Peyer's patch (tissue), 4 donors: Measurements from ENCODE around the gene SPRING1. TPM values are rescaled to one million over a fixed set of nuclear protein-coding genes. Genes with fewer than 3 reads are reported as not detected.
"Not testable (repeated sequence)": the region's sequence is repeated elsewhere in the genome, so short reads cannot be mapped to it uniquely, and the experiment has no call there.

Experiments used
- DNase-seq, 3 donors: peaks; one replicate each; pipeline ENCODE4 v3.0.0-alpha.2; 2017 to 2019
- H3K27ac ChIP-seq, 4 donors: fragments of 200-600 bp; sonication (generic); one replicate each; pipeline ENCODE4 v1.5.1; 2016 to 2019
- H3K27me3 ChIP-seq, 2 donors: fragments of 200-600 bp; sonication (generic); one replicate each; pipeline ENCODE4 v1.5.1; 2019
- H3K36me3 ChIP-seq, 3 donors: fragments of 200-600 bp; sonication (generic); one replicate each; pipeline ENCODE4 v1.5.1; 2016 to 2019
- H3K4me1 ChIP-seq, 4 donors: fragments of 200-600 bp; sonication (generic); one replicate each; pipeline ENCODE4 v1.5.1; 2016 to 2019
- H3K4me3 ChIP-seq, 4 donors: fragments of 200-600 bp; sonication (generic); 1 replicate in 3 of 4; 2 replicates in 1 of 4; pipeline ENCODE4 v1.5.1; 2016 to 2019; ENCODE audit warnings: mild to moderate bottlenecking in 1 of 4
- H3K9me3 ChIP-seq, 4 donors: fragments of 200-600 bp; sonication (generic); one replicate each; pipeline ENCODE4 v1.5.1; 2016 to 2019; ENCODE audit warnings: mild to moderate bottlenecking in 1 of 4
- POLR2A ChIP-seq, 2 donors: fragments of 450-650 bp; IDR thresholded peaks; one replicate each; pipeline ENCODE4 v1.5.1; 2017; ENCODE audit warnings: antibody characterized with exemption in 2 of 2, mild to moderate bottlenecking in 2 of 2, moderate library complexity in 2 of 2
- total RNA-seq, 4 donors: library from RNA; depleted of rRNA; stranded (reverse); fragments of >200 nt; gene quantifications; one replicate each; pipeline ENCODE4 v1.1.0, GENCODE V29; 2016
- TF ChIP-seq, protein P1 (sequence below), 6 experiments: fragments of 450-650 bp in 4 of 6; fragments of 200-600 bp in 2 of 6; sonication (generic) in 1 of 6; IDR thresholded peaks; one replicate each; pipeline ENCODE4 v1.5.1; 2017 to 2019; ENCODE audit warnings: antibody characterized with exemption in 6 of 6, mild to moderate bottlenecking in 3 of 6, moderate library complexity in 1 of 6

Gene SPRING1
- total RNA-seq, 4 donors from 2014 or later: 21.5 to 36.3 (median 30.3) TPM

DNA sequence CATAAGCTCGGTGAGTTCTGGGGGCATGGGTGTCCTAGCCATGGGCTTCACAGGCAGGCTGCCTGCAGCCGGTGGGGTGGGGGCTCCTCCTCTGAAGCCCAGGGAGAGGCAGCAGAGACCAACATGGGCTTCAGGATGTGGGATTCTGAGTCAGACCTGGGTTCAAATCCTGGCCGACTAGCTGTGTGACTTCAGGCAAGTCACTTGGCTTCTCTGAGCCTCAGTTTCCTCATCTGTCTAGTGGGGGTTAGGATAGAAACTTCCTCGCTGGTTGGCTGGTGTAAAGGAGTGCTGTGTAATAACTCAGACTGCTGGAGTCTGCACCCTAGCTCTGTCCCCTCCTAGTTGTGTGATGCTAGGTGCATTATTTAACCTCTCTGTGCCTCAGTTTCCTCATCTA, 12.4 kb upstream of the SPRING1 start:
- DNase-seq: no peak
- Histone ChIP-seq H3K36me3 (no peaks in the 10 kb centered on the region), H3K9me3 (no peaks in the 10 kb centered on the region), H3K27me3 (no peaks in the 10 kb centered on the region), H3K4me3 (no peak overlapping the region), H3K27ac (no peak overlapping the region), H3K4me1 (no peaks in the 10 kb centered on the region)
- no peak for TF ChIP-seq POLR2A (IDR thresholded peaks at IDR 0.05)
- TF ChIP-seq, protein P1, sequence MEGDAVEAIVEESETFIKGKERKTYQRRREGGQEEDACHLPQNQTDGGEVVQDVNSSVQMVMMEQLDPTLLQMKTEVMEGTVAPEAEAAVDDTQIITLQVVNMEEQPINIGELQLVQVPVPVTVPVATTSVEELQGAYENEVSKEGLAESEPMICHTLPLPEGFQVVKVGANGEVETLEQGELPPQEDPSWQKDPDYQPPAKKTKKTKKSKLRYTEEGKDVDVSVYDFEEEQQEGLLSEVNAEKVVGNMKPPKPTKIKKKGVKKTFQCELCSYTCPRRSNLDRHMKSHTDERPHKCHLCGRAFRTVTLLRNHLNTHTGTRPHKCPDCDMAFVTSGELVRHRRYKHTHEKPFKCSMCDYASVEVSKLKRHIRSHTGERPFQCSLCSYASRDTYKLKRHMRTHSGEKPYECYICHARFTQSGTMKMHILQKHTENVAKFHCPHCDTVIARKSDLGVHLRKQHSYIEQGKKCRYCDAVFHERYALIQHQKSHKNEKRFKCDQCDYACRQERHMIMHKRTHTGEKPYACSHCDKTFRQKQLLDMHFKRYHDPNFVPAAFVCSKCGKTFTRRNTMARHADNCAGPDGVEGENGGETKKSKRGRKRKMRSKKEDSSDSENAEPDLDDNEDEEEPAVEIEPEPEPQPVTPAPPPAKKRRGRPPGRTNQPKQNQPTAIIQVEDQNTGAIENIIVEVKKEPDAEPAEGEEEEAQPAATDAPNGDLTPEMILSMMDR (IDR thresholded peaks at IDR 0.05): no peak

GRCh38 chr12:116749884-116750283, 12.0 kb upstream of the SPRING1 start:
- no peak for DNase-seq
- Histone ChIP-seq H3K9me3 (no peaks in the 10 kb centered on the region), H3K4me3 (no peak overlapping the region), H3K27me3 (no peaks in the 10 kb centered on the region), H3K27ac (no peak overlapping the region), H3K36me3 (no peaks in the 10 kb centered on the region), H3K4me1 (no peaks in the 10 kb centered on the region)
- no peak for TF ChIP-seq POLR2A (IDR thresholded peaks at IDR 0.05)
- TF ChIP-seq, protein P1 (IDR thresholded peaks at IDR 0.05): no peak

- Histone ChIP-seq H3K27me3 (no peaks in the 10 kb centered on the region), H3K27ac (no peak overlapping the region), H3K4me3 (no peak overlapping the region), H3K36me3 (no peaks in the 10 kb centered on the region), H3K4me1 (no peaks in the 10 kb centered on the region), H3K9me3 (no peaks in the 10 kb centered on the region)
- DNase-seq: no peak
- TF ChIP-seq POLR2A (IDR thresholded peaks at IDR 0.05): no peak
- TF ChIP-seq, protein P1 (IDR thresholded peaks at IDR 0.05): no peak
These were observed 7.7 kb upstream of the SPRING1 start for GRCh38 chr12:116745554-116745953.

DNA sequence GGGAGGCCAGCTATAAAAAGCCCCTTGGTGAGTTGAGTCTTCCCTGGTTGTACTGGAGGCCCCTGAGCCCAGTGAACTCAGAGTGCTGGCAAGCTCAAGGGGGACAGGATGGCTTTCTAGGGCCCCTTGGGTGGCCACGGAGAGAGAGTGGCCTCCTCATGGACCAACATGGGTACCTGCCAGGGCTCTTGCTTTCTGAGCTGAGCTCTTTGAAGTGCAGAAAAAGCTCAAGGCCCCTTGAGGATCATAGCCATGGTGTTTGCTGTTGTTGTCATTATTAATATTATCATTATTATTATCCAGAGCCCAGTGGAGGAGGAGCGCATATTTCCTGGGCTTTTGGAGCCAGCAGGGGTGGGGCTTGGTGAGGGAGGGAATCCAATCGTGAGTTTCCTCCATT, 6.9 kb upstream of the SPRING1 start:
- Histone ChIP-seq H3K4me1 (no peaks in the 10 kb centered on the region), H3K36me3 (no peaks in the 10 kb centered on the region), H3K4me3 (no peak overlapping the region), H3K27ac (no peak overlapping the region), H3K27me3 (no peaks in the 10 kb centered on the region), H3K9me3 (no peaks in the 10 kb centered on the region)
- no peak for DNase-seq
- TF ChIP-seq, protein P1 (IDR thresholded peaks at IDR 0.05): no peak

GRCh38 chr12:116742787-116743186, 4.9 kb upstream of the SPRING1 start:
- H3K27me3 ChIP-seq, H3K27ac ChIP-seq, H3K4me1 ChIP-seq, H3K4me3 ChIP-seq, H3K9me3 ChIP-seq, DNase-seq, H3K36me3 ChIP-seq: not testable (repeated sequence)

GRCh38 chr12:116739381-116739887, 1.6 kb upstream of the SPRING1 start:
- TF ChIP-seq, protein P1 (IDR thresholded peaks at IDR 0.05): no peak
- no peak for TF ChIP-seq POLR2A (IDR thresholded peaks at IDR 0.05)
- Histone ChIP-seq H3K36me3 (peaks cover 0 to 7% (median 0%) of the 10 kb centered on the region in 3 donors), H3K4me3 (no peak overlapping the region), H3K4me1 (peaks cover 0 to 19% (median 0%) of the 10 kb centered on the region in 4 donors), H3K27ac (no peak overlapping the region), H3K9me3 (no peaks in the 10 kb centered on the region), H3K27me3 (no peaks in the 10 kb centered on the region)
- no peak for DNase-seq
